Coronary artery (tissue), 2 donors: Measurements from ENCODE around the gene IRX5.

Experiments
- DNase-seq: peaks from one replicate; pipeline ENCODE4 v3.0.0-alpha.2; 2017; ENCODE audit warnings: low spot score
- H3K27ac ChIP-seq, 2 donors: fragments of 200-600 bp; sonication (generic); one replicate each; pipeline ENCODE4 v1.5.1; 2016 to 2019
- H3K4me3 ChIP-seq: fragments of 200-600 bp; sonication (generic); 2 replicates; pipeline ENCODE4 v1.5.1; 2016; ENCODE audit warnings: mild to moderate bottlenecking, moderate library complexity
- CTCF ChIP-seq: fragments of 200-600 bp; sonication (generic); IDR thresholded peaks from one replicate; pipeline ENCODE4 v1.5.1; 2019; ENCODE audit warnings: antibody characterized with exemption

Gene IRX5

GRCh38 chr16:54930005-54930868 lies at the start of gene IRX5:
TSS of gene IRX5 (plus strand) at chr16:54930865. CDS start at chr16:54931199, 334 bp downstream.
- DNase-seq, result peak; percentile 96
- Histone ChIP-seq H3K4me3 (peak within 1 kb of the TSS; percentile 80), H3K27ac (peak within 1 kb of the TSS; percentile 89 to 95)
- TF ChIP-seq CTCF, result no peak

GRCh38 chr16:54882556-54882955 lies 48.1 kb upstream of the IRX5 start:
- H3K4me3 ChIP-seq, result no peak overlapping the region
- DNase-seq, result no peak
- no peak overlapping the region for H3K27ac ChIP-seq
- TF ChIP-seq CTCF, result no peak

GRCh38 chr16:54883358-54883757 lies 47.3 kb upstream of the IRX5 start:
- Histone ChIP-seq H3K27ac (no peak overlapping the region), H3K4me3 (no peak overlapping the region)
- no peak for TF ChIP-seq CTCF
- no peak for DNase-seq

- no peak for TF ChIP-seq CTCF
- no peak overlapping the region for H3K4me3 ChIP-seq
- no peak for DNase-seq
- H3K27ac ChIP-seq, result no peak overlapping the region
Observed at GRCh38 chr16:54886078-54886477, 44.6 kb upstream of the IRX5 start.

- no peak for DNase-seq
- Histone ChIP-seq H3K27ac (no peak overlapping the region), H3K4me3 (no peak overlapping the region)
- no peak for TF ChIP-seq CTCF
Observed at GRCh38 chr16:54890381-54890780, 40.3 kb upstream of the IRX5 start.

GRCh38 chr16:54891346-54891745 lies 39.3 kb upstream of the IRX5 start:
- no peak overlapping the region for H3K4me3 ChIP-seq
- H3K27ac ChIP-seq, result no peak overlapping the region
- no peak for TF ChIP-seq CTCF
- no peak for DNase-seq

- H3K4me3 ChIP-seq, result no peak overlapping the region
- no peak for TF ChIP-seq CTCF
- H3K27ac ChIP-seq, result no peak overlapping the region
- no peak for DNase-seq
Observed at GRCh38 chr16:54892981-54893380, 37.7 kb upstream of the IRX5 start.
